MCF 10A (cell line): Measurements from ENCODE around the gene UBE2V1. TPM values are rescaled to one million over a fixed set of nuclear protein-coding genes. Genes with fewer than 3 reads are reported as not detected.

ENCODE experiments used
- BruUV-seq: library from RNA; stranded (reverse); fragments of 400-500 nt; replicated peaks from 2 replicates; lab custom pipeline; 2021; lab: Mats Ljungman, UMichigan
- CTCF ChIA-PET: fragments of 300-600 bp; sonication (Branson Sonifier 250); formaldehyde crosslinking; extraction: SDS; loops from one replicate; lab custom pipeline; 2021; ENCODE audit warnings: antibody characterized with exemption, inconsistent platforms; lab: Yijun Ruan, JAX
- POLR2A ChIA-PET: fragments of 300-600, 350-650 bp; sonication (Branson Sonifier 250); formaldehyde crosslinking; extraction: SDS; loops from one replicate; lab custom pipeline; 2020; ENCODE audit warnings: antibody characterized with exemption, inconsistent platforms; lab: Yijun Ruan, JAX
- DNase-seq: peaks from one replicate; pipeline ENCODE4 v3.0.0-alpha.2; 2018; ENCODE audit not compliant: unreplicated experiment
- H3K27ac Mint-ChIP-seq: one replicate; pipeline ENCODE4 v1.8.0; 2022; ENCODE audit warnings: mild to moderate bottlenecking, low read depth, mixed read lengths; ENCODE audit not compliant: unreplicated experiment
- H3K27me3 Mint-ChIP-seq: one replicate; pipeline ENCODE4 v1.8.0; 2022; ENCODE audit warnings: mixed read lengths; ENCODE audit not compliant: insufficient read depth, unreplicated experiment
- H3K36me3 Mint-ChIP-seq: one replicate; pipeline ENCODE4 v1.8.0; 2022; ENCODE audit warnings: mild to moderate bottlenecking, moderate library complexity, mixed read lengths; ENCODE audit not compliant: insufficient read depth, unreplicated experiment
- H3K4me1 Mint-ChIP-seq: one replicate; pipeline ENCODE4 v1.8.0; 2022; ENCODE audit warnings: mixed read lengths; ENCODE audit not compliant: insufficient read depth, unreplicated experiment
- H3K4me3 Mint-ChIP-seq: one replicate; pipeline ENCODE4 v1.8.0; 2022; ENCODE audit warnings: mild to moderate bottlenecking, moderate library complexity, mixed read lengths; ENCODE audit not compliant: unreplicated experiment
- H3K9me3 Mint-ChIP-seq: one replicate; pipeline ENCODE4 v1.8.0; 2022; ENCODE audit warnings: mixed read lengths; ENCODE audit not compliant: unreplicated experiment
- intact Hi-C: fragments of 100-400 bp; cut with micrococcal nuclease; formaldehyde crosslinking; loops from 2 replicates; pipeline ENCODE4 v1.14.1; 2022
- total RNA-seq: library from RNA; stranded (reverse); gene quantifications from 2 replicates; pipeline ENCODE4 v1.2.3, GENCODE V29; 2022
- TF ChIP-seq, protein P1 (sequence below): fragments of 200-600 bp; IDR thresholded peaks from one replicate; pipeline ENCODE4 v1.8.0; 2022; ENCODE audit warnings: antibody characterized with exemption, mild to moderate bottlenecking; ENCODE audit not compliant: unreplicated experiment

The UBE2V1 gene
- total RNA-seq, 1 experiment from 2014 or later = 99.5 TPM

- ChIA-PET CTCF (interaction anchor here (0.6 kb wide), 1 partner anchor 65 kb away, joined by 4 read pairs; no protein-coding TSS in a partner anchor), POLR2A (no interaction called here)
- Mint-ChIP-seq H3K27me3 (no peaks in the 10 kb centered on the region), H3K4me1 (no peaks in the 10 kb centered on the region), H3K9me3 (peaks cover 7% of the 10 kb centered on the region), H3K4me3 (no peak overlapping the region), H3K27ac (no peak overlapping the region), H3K36me3 (peaks cover 6% of the 10 kb centered on the region)
- BruUV-seq = no TSS peak
- TF ChIP-seq, protein P1, sequence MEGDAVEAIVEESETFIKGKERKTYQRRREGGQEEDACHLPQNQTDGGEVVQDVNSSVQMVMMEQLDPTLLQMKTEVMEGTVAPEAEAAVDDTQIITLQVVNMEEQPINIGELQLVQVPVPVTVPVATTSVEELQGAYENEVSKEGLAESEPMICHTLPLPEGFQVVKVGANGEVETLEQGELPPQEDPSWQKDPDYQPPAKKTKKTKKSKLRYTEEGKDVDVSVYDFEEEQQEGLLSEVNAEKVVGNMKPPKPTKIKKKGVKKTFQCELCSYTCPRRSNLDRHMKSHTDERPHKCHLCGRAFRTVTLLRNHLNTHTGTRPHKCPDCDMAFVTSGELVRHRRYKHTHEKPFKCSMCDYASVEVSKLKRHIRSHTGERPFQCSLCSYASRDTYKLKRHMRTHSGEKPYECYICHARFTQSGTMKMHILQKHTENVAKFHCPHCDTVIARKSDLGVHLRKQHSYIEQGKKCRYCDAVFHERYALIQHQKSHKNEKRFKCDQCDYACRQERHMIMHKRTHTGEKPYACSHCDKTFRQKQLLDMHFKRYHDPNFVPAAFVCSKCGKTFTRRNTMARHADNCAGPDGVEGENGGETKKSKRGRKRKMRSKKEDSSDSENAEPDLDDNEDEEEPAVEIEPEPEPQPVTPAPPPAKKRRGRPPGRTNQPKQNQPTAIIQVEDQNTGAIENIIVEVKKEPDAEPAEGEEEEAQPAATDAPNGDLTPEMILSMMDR = no peak
- no peak for DNase-seq
- intact Hi-C loops = no loop called here
Measured at GRCh38 chr20:50043573-50044352, 69.2 kb downstream of the UBE2V1 start.

DNA sequence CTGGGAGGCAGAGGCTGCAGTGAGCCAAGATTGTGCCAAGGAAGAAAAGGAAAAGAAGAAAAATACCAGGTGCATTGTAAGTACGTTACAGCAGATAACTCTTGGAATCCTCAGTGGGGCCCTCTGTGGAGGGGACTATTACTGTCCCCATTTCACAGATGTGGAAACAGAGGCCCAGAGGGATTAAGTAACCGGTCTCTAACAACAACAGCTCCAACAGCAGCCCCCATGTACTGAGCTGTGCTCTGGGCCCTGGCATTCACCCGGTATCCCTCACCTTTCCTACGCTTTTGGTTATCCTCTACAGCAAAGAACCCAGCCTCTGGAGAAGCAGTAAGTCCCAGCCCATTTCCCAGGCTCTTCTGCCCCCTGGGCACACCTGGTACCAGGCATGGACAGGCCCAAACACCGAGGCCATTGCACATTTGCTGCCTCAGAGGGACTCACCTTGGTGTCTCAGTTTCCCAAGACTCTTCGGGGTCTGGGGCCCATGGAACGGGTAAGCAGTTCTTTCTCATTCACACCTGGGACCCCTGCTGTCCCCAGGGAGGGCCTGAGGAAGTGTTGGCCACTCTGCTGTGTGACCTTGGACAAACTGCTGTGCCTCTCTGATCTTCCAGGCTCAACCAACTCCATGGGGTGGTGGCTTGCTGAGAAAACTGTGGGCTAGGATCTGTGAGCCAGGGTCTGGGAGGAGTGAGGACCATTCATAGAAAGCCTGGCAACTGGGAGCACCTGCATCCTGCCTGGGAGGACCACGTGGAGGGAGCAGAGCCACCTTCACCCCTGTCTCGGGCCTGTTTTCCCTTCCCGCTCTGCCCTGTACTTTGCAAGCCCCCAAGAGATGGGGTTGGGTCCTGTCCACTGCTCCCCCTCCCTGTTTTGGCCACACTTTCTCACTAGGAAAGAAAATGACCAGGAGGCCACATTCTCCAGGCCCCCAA, 70.3 kb downstream of the UBE2V1 start:
- ChIA-PET CTCF (interaction anchor here (0.6 to 1.8 kb wide), 3 partner anchors 12 to 1879 kb away, joined by 3 to 7 read pairs (median 3); no protein-coding TSS in a partner anchor), POLR2A (interaction anchor here (0.6 kb wide), 1 partner anchor 130 kb away, joined by 3 read pairs; no protein-coding TSS in a partner anchor)
- Mint-ChIP-seq H3K4me1 (no peaks in the 10 kb centered on the region), H3K27ac (no peak overlapping the region), H3K4me3 (no peak overlapping the region), H3K36me3 (peaks cover 6% of the 10 kb centered on the region), H3K9me3 (peaks cover 7% of the 10 kb centered on the region), H3K27me3 (no peaks in the 10 kb centered on the region)
- no TSS peak for BruUV-seq
- TF ChIP-seq, protein P1 = no peak
- DNase-seq = no peak
- intact Hi-C loops = no loop called here

- ChIA-PET POLR2A (interaction anchor here (0.6 kb wide), 1 partner anchor 129 kb away, joined by 3 read pairs; no protein-coding TSS in a partner anchor), CTCF (interaction anchor here (1.8 kb wide), 1 partner anchor 63 kb away, joined by 7 read pairs; no protein-coding TSS in a partner anchor)
- Mint-ChIP-seq H3K27me3 (no peaks in the 10 kb centered on the region), H3K36me3 (peaks cover 6% of the 10 kb centered on the region), H3K9me3 (peaks cover 7% of the 10 kb centered on the region), H3K27ac (no peak overlapping the region), H3K4me3 (no peak overlapping the region), H3K4me1 (no peaks in the 10 kb centered on the region)
- BruUV-seq = no TSS peak
- intact Hi-C loops = no loop called here
- TF ChIP-seq, protein P1 = no peak
- DNase-seq = no peak
Measured at GRCh38 chr20:50041246-50041873, 71.6 kb downstream of the UBE2V1 start.
